Psoas muscle (tissue), 8 donors: ENCODE measurements around the gene SH2D3A. TPM values are rescaled to one million over a fixed set of nuclear protein-coding genes. Genes with fewer than 3 reads are reported as not detected.
"Not testable (repeated sequence)": the region's sequence is repeated elsewhere in the genome, so short reads cannot be mapped to it uniquely, and the experiment has no call there.

Experiments
- ATAC-seq, 4 donors: fragments of 200-7000 bp; cut with Tn5 transposase; one replicate each; pipeline ENCODE4 v1.9.1; 2020; ENCODE audit warnings: moderate library complexity in 3 of 4, mild to moderate bottlenecking in 2 of 4
- DNase-seq, 2 donors: peaks; one replicate each; pipeline ENCODE4 v3.0.0-alpha.2; 2020
- H3K27ac ChIP-seq: fragments of 200-600 bp; one replicate; pipeline ENCODE4 v1.8.0; 2022
- H3K27me3 ChIP-seq, 3 donors: fragments of 200-600 bp in 1 of 3; one replicate each; pipeline versions ENCODE4 v1.6.1 to v1.8.0; 2013 to 2022; ENCODE audit warnings: low read length in 2 of 3, mild to moderate bottlenecking in 2 of 3, moderate library complexity in 1 of 3; ENCODE audit not compliant: insufficient read depth in 3 of 3
- H3K36me3 ChIP-seq, 2 donors: fragments of 200-600 bp in 1 of 2; one replicate each; pipeline versions ENCODE4 v1.6.1 to v1.8.0; 2013 to 2022; ENCODE audit warnings: low read depth in 1 of 2, mild to moderate bottlenecking in 1 of 2, moderate library complexity in 1 of 2; ENCODE audit not compliant: insufficient read depth in 1 of 2
- H3K4me1 ChIP-seq: fragments of 200-600 bp; one replicate; pipeline ENCODE4 v1.8.0; 2022
- H3K4me3 ChIP-seq: fragments of 200-600 bp; one replicate; pipeline ENCODE4 v1.8.0; 2022; ENCODE audit warnings: mild to moderate bottlenecking
- H3K9me3 ChIP-seq: fragments of 200-600 bp; one replicate; pipeline ENCODE4 v1.8.0; 2022
- WGBS, 3 donors: extraction: QIAGEN DNeasy Blood & Tissue Kit; methylation state at CpG; one replicate each; pipeline versions ENCODE4 v1.1.6 to v1.1.7; 2013; 5-methylcytosine and 5-hydroxymethylcytosine counted together
- intact Hi-C, 2 donors: fragments of 100-400 bp; cut with DNase I; formaldehyde crosslinking; loops; one replicate each; pipeline versions ENCODE4 v1.11.0 to v1.14.2; 2022
- polyA plus RNA-seq, 3 donors: library from polyadenylated mRNA; stranded (reverse); fragments of 200-250 nt; gene quantifications; one replicate each; pipeline ENCODE4 v1.2.3, GENCODE V29; 2013
- total RNA-seq, 4 donors: library from RNA; stranded (reverse); fragmentation: NEBNext Ultra II Directional in 2 of 4; extraction: Animal tissue kit (Norgen Biotek cat#: 25700) in 2 of 4; gene quantifications; one replicate each; pipeline versions ENCODE4 v1.2.1 to v1.2.4, GENCODE V29; 2021 to 2023
- TF ChIP-seq, protein P1 (sequence below): fragments of 200-600 bp; IDR thresholded peaks from one replicate; pipeline ENCODE4 v1.8.0; 2022; ENCODE audit warnings: antibody characterized with exemption
- donor health status: healthy with polysubstance abuse.
- donor health status: DM: no; HTN: no; CAD: no; lungs with moderate emphysema.
- donor health status: Bipolar disorder and iron deficiency.
- donor health status: healthy.
- donor health status: DM: yes; HTN: yes; CAD: no.
- donor health status: DM: no; HTN: no; CAD: no.
- donor health status: DM: no; HTN: no; CAD: no.
- donor health status: DM: yes; HTN: yes; CAD: no.

The SH2D3A gene
- total and polyA plus RNA-seq, 7 donors, result 0.07 to 0.17 (median 0.12) TPM; not detected in 3

DNA sequence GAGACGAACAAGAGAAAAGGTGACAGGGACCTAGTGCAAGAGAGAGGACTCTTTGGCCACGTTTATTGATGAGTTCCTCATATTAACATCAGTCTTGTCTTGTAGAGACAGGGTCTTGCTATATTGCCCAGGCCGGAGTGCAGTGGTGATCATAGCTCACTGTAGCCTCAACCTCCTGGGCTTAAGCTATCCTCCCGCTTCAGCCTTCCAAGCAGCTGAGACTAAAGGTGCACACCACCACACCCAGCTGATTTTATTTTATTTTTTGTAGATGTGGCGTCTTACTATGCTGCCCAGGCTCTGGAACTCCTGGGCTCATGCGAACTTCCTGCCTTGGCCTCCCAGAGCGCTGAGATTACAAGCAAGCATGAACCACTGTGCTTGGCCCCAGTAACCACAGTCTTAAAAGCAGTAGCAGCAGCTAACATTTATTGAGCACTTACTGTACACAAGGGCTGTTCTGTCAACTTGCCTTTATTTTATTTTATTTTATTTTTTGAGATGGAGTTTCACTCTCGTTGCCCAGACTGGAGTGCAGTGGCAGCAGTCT is 1.1 kb upstream of the SH2D3A start:
- TF ChIP-seq, protein P1, sequence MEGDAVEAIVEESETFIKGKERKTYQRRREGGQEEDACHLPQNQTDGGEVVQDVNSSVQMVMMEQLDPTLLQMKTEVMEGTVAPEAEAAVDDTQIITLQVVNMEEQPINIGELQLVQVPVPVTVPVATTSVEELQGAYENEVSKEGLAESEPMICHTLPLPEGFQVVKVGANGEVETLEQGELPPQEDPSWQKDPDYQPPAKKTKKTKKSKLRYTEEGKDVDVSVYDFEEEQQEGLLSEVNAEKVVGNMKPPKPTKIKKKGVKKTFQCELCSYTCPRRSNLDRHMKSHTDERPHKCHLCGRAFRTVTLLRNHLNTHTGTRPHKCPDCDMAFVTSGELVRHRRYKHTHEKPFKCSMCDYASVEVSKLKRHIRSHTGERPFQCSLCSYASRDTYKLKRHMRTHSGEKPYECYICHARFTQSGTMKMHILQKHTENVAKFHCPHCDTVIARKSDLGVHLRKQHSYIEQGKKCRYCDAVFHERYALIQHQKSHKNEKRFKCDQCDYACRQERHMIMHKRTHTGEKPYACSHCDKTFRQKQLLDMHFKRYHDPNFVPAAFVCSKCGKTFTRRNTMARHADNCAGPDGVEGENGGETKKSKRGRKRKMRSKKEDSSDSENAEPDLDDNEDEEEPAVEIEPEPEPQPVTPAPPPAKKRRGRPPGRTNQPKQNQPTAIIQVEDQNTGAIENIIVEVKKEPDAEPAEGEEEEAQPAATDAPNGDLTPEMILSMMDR, result no peak
- Histone ChIP-seq H3K27me3 (peaks cover 0 to 28% (median 11%) of the 10 kb centered on the region in 3 donors), H3K9me3 (no peaks in the 10 kb centered on the region), H3K27ac (no peak overlapping the region), H3K4me3 (no peak overlapping the region), H3K4me1 (peaks cover 5% of the 10 kb centered on the region), H3K36me3 (no peaks in the 10 kb centered on the region)
- intact Hi-C loops, result loop anchor here in 1 of 2 donors (5.0 kb wide), 1 partner anchor 36 kb away; no protein-coding TSS in a partner anchor
- WGBS, 3 donors, result 58 to 70% (median 58%) methylated on average over 8 of the region's 8 CpGs
- DNase-seq (no peak), ATAC-seq (no peak)

DNA sequence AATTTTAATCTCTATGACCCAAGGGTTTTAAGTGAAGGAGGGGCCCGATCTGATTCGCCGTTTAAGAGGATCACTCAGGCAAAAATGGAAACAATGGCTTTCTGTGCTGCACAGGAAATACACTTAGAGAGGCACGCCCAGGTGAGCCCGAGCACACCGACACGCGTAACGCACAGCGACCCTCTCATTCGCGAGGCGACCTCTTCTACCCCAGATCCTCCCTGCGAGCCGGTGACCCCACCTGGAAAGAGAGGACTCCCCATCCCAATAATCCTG is 216 bp downstream of the SH2D3A start:
- no peaks in the 10 kb centered on the region for H3K9me3 ChIP-seq
- H3K27ac ChIP-seq, result no peak overlapping the region
- H3K4me3 ChIP-seq, result peak overlapping the region; percentile 41
- DNase-seq, result no peak
- intact Hi-C loops, result loop anchor here in 1 of 2 donors (5.0 kb wide), 1 partner anchor 35 kb away; no protein-coding TSS in a partner anchor
- peaks cover 5% of the 10 kb centered on the region for H3K4me1 ChIP-seq
- ATAC-seq, result peak in 3 of 4 donors; percentile 7 to 18 (median 15)
- H3K27me3 ChIP-seq, result peaks cover 0 to 28% (median 11%) of the 10 kb centered on the region in 3 donors
- no peaks in the 10 kb centered on the region for H3K36me3 ChIP-seq
- WGBS, 3 donors, result 1 to 2% (median 1%) methylated on average over 15 of the region's 15 CpGs
- TF ChIP-seq, protein P1, result no peak

DNA sequence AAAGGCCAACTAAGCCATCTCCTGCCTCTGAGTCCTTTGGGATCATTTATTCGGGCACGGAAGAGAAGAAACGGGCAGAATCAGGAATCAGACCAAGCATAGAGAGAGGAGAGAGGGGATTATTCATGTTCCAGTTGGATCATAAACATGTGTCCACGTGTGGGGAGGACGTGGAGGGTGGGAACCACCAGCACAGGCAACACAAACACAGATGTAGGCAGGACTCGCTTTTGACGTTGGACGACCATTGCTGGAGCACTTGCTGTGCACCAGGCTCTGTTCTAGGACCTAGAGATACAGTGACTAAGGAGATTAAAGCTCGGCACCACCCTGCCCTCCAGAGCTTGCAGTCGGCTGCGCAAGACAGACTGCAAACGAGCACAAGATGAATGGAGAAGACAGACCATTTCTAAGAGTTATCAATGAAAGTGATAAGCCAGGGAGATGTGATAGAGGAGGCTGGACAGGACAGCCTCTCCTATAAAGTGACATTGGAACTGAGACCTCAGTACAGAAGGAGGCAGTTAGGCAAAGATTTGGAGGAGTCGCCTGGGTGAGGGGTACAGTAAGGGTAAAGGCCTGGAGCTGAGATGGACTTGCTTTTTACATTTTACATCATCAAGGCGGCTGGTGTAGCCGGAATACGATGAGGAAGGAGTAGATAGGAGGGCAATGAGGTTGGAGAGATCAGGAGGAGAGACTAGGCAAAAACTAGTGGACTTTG is 716 bp downstream of the SH2D3A start:
- TF ChIP-seq, protein P1, result no peak
- peak overlapping the region; percentile 41 for H3K4me3 ChIP-seq
- DNase-seq (no peak), ATAC-seq (no peak)
- peaks cover 0 to 28% (median 11%) of the 10 kb centered on the region in 3 donors for H3K27me3 ChIP-seq
- intact Hi-C loops, result loop anchor here in 1 of 2 donors (5.0 kb wide), 1 partner anchor 34 kb away; no protein-coding TSS in a partner anchor
- WGBS, 3 donors, result 15 to 25% (median 19%) methylated on average over 16 of the region's 16 CpGs
- no peak overlapping the region for H3K27ac ChIP-seq
- H3K36me3 ChIP-seq, result no peaks in the 10 kb centered on the region
- H3K9me3 ChIP-seq, result no peaks in the 10 kb centered on the region
- H3K4me1 ChIP-seq, result peaks cover 5% of the 10 kb centered on the region

DNA sequence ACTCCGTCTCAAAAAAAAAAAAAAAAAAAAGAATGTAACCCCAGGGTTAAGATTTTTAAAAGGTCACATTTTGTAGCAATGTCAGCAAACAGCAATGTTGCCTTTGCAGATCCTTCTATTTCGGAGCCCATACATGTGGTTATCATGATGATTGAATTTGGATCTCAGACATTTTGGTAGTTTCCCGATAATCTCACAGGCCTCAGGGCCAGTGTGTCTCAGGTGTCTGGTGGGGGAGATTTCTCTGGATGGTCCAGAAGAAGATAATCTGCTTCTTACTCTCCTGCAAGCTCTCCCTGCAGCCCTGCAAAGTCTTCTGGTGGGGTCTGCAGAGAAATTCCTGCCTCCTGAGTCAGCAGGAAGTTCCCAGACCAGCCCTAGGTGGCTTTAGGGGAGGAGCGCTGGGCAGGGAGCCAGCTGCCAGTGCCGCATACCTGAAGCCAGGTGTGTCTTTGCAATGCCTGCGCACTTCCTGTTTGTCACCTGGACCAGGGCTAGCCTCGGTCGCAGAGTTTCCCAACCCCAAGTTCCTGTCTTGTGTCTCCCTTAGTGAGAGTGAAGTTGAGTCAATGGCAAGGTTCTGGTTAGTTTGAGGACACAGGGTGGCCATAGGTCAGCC is 1.4 kb downstream of the SH2D3A start:
- 27 to 31% (median 29%) methylated on average over 8 of the region's 8 CpGs for WGBS, 3 donors
- intact Hi-C loops, result loop anchor here in 1 of 2 donors (5.0 kb wide), 1 partner anchor 34 kb away; no protein-coding TSS in a partner anchor
- H3K27me3 ChIP-seq, result peaks cover 0 to 28% (median 11%) of the 10 kb centered on the region in 3 donors
- no peaks in the 10 kb centered on the region for H3K9me3 ChIP-seq
- no peak overlapping the region for H3K27ac ChIP-seq
- ATAC-seq (no peak), DNase-seq (no peak)
- no peak overlapping the region for H3K4me3 ChIP-seq
- TF ChIP-seq, protein P1, result no peak
- no peaks in the 10 kb centered on the region for H3K36me3 ChIP-seq
- H3K4me1 ChIP-seq, result peaks cover 5% of the 10 kb centered on the region

DNA sequence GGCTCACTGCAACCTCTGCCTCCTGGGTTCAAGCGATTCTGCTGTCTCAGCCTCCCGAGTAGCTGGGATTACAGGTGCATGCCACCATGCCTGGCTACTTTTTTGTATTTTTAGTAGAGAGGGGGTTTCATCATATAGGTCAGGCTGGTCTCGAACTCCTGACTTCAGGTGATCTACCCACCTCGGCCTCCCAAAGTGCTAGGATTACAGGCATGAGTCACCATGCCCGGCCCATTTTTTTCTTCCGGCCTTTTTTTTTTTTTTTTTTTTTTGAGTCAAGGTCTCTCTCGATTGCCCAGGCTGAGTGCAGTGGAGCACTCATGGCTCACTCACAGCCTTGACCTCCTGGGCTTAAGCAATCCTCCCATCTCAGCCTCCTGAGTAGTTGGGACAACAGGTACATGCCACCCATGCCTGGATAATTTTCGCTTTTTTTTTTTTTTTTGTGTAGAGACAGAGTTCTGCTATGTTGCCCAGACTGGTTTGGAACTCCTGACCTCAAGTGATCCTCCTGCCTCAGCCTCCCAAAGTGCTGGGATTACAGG is 4.9 kb downstream of the SH2D3A start:
- H3K27ac ChIP-seq, H3K4me1 ChIP-seq, intact Hi-C loops, DNase-seq, H3K9me3 ChIP-seq, H3K36me3 ChIP-seq, H3K4me3 ChIP-seq, ATAC-seq: not testable (repeated sequence)
- H3K27me3 ChIP-seq, result peaks cover 0 to 17% (median 9%) of the 10 kb centered on the region in 3 donors
- 77 to 85% (median 82%) methylated on average over 7 to 8 of the region's 8 CpGs for WGBS, 3 donors
